RWPE2 (cell line): ENCODE data around the gene SPNS3.
A peak's percentile ranks its signal among the peaks of the same experiment; 100 is the strongest.

Source experiments
- ATAC-seq: fragments of 200-7000 bp; cut with Tn5 transposase; 3 replicates; pipeline ENCODE4 v1.9.1; 2021; ENCODE audit warnings: low read depth
- DNase-seq: peaks from one replicate; pipeline ENCODE4 v3.0.0-alpha.2; 2020; ENCODE audit warnings: low spot score
- H3K27ac ChIP-seq: fragments of 450-650 bp; 2 replicates; pipeline ENCODE4 v1.5.1; 2017; ENCODE audit warnings: mild to moderate bottlenecking; ENCODE audit not compliant: poor library complexity, severe bottlenecking
- H3K27me3 ChIP-seq: fragments of 250-450 bp; sonication (Bioruptor Pico); 2 replicates; pipeline ENCODE4 v1.5.1; 2021; ENCODE audit warnings: mild to moderate bottlenecking, moderate library complexity; ENCODE audit not compliant: insufficient read depth, poor library complexity, severe bottlenecking
- H3K36me3 ChIP-seq: fragments of 250-450 bp; sonication (Bioruptor Pico); 2 replicates; pipeline ENCODE4 v1.5.1; 2020; ENCODE audit warnings: low read depth, mild to moderate bottlenecking, moderate library complexity
- H3K4me1 ChIP-seq: fragments of 250-450 bp; sonication (Bioruptor Pico); 2 replicates; pipeline ENCODE4 v1.5.1; 2021; ENCODE audit warnings: mild to moderate bottlenecking, moderate library complexity; ENCODE audit not compliant: insufficient read depth, poor library complexity, severe bottlenecking
- H3K4me3 ChIP-seq: fragments of 250-450 bp; sonication (Bioruptor Pico); 2 replicates; pipeline ENCODE4 v1.5.1; 2021; ENCODE audit warnings: mild to moderate bottlenecking, moderate library complexity; ENCODE audit not compliant: severe bottlenecking
- H3K9me3 ChIP-seq: fragments of 250-450 bp; sonication (Bioruptor Pico); 2 replicates; pipeline ENCODE4 v1.5.1; 2021; ENCODE audit warnings: mild to moderate bottlenecking, moderate library complexity; ENCODE audit not compliant: severe bottlenecking
- CTCF ChIP-seq: fragments of 450-650 bp; IDR thresholded peaks from one replicate; pipeline ENCODE4 v1.5.1; 2017; ENCODE audit warnings: mild to moderate bottlenecking, moderate library complexity; ENCODE audit not compliant: poor library complexity, severe bottlenecking

Gene SPNS3

DNA sequence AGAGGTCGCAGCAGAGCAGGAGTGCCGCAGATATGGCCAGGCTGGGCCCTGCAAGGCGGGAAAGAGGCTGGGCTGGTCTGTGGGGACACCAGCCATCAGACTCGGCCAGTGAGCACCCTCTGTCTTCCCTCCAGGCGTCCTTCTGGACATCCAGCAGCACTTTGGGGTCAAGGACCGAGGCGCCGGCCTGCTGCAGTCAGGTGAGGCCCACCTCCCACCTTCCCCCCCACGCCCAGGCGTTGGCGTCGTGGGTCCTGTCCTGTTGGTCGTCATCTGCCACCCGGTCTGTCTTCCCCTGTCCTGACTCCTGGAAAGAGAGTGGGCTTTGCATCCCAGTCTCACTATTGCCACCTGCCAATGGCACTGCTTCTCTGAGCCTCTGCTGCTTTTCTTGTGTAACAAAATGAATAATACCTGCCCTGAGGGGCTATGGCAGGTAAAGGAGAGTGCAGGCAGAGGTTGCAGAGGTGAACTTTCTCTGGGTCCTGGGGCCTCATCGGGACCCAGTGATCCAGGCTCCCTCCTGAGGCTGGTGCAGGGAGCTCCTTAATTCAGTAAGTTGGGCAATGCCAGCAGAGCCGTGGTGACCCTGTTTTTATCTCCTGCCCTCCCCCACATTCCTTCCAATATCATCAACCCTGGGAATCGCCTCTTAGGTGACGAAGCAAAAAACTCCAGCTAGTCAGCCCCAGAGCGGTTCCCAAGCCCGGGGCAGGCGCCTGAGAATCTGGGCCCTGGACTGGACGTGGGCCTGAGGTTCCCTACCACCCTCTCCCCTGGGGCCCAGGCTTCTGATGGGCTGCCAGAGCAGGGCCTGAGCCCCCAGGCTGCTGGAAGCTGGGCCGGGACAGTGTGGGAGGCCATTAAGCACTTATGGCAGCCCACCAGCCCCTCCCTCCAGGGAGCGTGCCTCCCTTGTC is 79.6 kb downstream of the SPNS3 start:
- DNase-seq: no peak
- H3K27me3 ChIP-seq: no peaks in the 10 kb centered on the region
- H3K36me3 ChIP-seq: no peaks in the 10 kb centered on the region
- no peaks in the 10 kb centered on the region for H3K4me1 ChIP-seq
- no peak overlapping the region for H3K27ac ChIP-seq
- H3K9me3 ChIP-seq: no peaks in the 10 kb centered on the region
- peak; percentile 42; the same call in 2 of the 3 replicates for ATAC-seq
- no peak for TF ChIP-seq CTCF
- H3K4me3 ChIP-seq: no peak overlapping the region

DNA sequence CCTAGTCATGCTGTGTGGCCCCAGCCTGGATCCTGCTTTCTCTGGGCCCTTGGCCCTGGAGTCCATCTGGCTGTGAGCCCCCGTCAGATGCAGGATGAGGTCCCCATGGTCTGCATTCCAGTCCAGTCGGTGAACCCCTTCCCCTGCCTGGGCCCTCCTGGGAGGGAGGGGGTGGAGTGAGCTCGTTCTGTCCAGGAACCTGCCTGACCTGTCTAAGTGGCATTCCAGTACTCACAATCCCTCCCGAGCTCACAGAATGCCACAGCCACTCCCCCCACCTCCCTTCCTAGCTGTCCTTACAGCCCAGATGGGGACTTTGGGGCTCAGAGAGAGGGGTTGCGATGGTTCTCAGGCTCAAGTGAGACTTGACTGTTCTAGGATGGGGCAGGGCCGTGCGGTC is 80.5 kb downstream of the SPNS3 start:
- H3K27ac ChIP-seq: no peak overlapping the region
- H3K4me1 ChIP-seq: no peaks in the 10 kb centered on the region
- DNase-seq (no peak), ATAC-seq (no peak)
- H3K27me3 ChIP-seq: no peaks in the 10 kb centered on the region
- H3K9me3 ChIP-seq: no peaks in the 10 kb centered on the region
- no peak for TF ChIP-seq CTCF
- no peak overlapping the region for H3K4me3 ChIP-seq
- no peaks in the 10 kb centered on the region for H3K36me3 ChIP-seq

DNA sequence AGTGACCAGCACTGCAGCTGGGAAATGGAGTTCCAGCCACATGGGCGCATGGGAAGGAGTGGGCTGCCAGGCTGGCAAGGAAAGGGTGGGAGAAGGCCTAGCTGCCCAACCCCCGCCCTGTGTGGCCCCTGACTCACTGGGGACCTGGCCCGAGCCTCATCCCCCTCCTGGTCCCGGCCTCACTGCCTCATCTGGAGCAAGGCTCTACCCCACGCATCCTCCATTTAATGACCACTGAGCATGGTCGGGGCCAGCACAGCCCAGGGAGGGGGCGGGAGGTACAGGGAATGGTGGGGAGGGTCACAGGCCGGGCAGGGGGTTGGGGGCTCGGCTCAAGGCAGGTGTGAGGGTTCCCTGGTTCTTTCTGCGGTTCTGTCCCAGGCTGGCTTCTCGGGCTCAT is 81.0 kb downstream of the SPNS3 start:
- Histone ChIP-seq H3K36me3 (no peaks in the 10 kb centered on the region), H3K4me3 (no peak overlapping the region), H3K9me3 (no peaks in the 10 kb centered on the region), H3K4me1 (no peaks in the 10 kb centered on the region), H3K27me3 (no peaks in the 10 kb centered on the region), H3K27ac (no peak overlapping the region)
- no peak for TF ChIP-seq CTCF
- no peak for DNase-seq
- ATAC-seq: no peak

GRCh38 chr17:4515501-4515900 is 81.8 kb downstream of the SPNS3 start:
- no peak overlapping the region for H3K27ac ChIP-seq
- no peak overlapping the region for H3K4me3 ChIP-seq
- no peak for TF ChIP-seq CTCF
- DNase-seq (no peak), ATAC-seq (no peak)
- H3K36me3 ChIP-seq: no peaks in the 10 kb centered on the region
- H3K4me1 ChIP-seq: no peaks in the 10 kb centered on the region
- H3K27me3 ChIP-seq: no peaks in the 10 kb centered on the region
- no peaks in the 10 kb centered on the region for H3K9me3 ChIP-seq

- TF ChIP-seq CTCF: no peak
- Histone ChIP-seq H3K36me3 (no peaks in the 10 kb centered on the region), H3K27ac (no peak overlapping the region), H3K4me3 (no peak overlapping the region), H3K9me3 (no peaks in the 10 kb centered on the region), H3K27me3 (no peaks in the 10 kb centered on the region), H3K4me1 (peaks cover 10% of the 10 kb centered on the region)
- no peak for DNase-seq
- ATAC-seq: no peak
Observed at GRCh38 chr17:4516735-4517134, 83.0 kb downstream of the SPNS3 start.
